ENCODE results near the gene ARL13A.
A peak's percentile ranks its signal among the peaks of the same experiment; 100 is the strongest.
"Not testable (repeated sequence)": the region's sequence is repeated elsewhere in the genome, so short reads cannot be mapped to it uniquely, and the experiment has no call there.

The ARL13A gene

GRCh38 chrX:100979881-100980607 lies 10.5 kb downstream of the ARL13A start:
- DNase-seq = no peak
- Histone ChIP-seq H3K4me1 (no peaks in the 10 kb centered on the region), H3K9me3 (no peaks in the 10 kb centered on the region), H3K36me3 (no peaks in the 10 kb centered on the region), H3K27me3 (no peaks in the 10 kb centered on the region), H3K4me3 (ENCODE audit: low read depth, low read length) (no peak overlapping the region)
- no peak for TF ChIP-seq CTCF (IDR thresholded peaks at IDR 0.05; ENCODE audit: low read depth, low read length)

GRCh38 chrX:100980608-100981497 lies 11.3 kb downstream of the ARL13A start:
- Histone ChIP-seq H3K9me3 (no peaks in the 10 kb centered on the region), H3K36me3 (no peaks in the 10 kb centered on the region), H3K4me3 (ENCODE audit: low read depth, low read length) (no peak overlapping the region), H3K27me3 (no peaks in the 10 kb centered on the region), H3K4me1 (no peaks in the 10 kb centered on the region)
- TF ChIP-seq CTCF (IDR thresholded peaks at IDR 0.05; ENCODE audit: low read depth, low read length) = no peak
- peak; percentile 16 for DNase-seq

GRCh38 chrX:100981498-100981845 lies 12.0 kb downstream of the ARL13A start:
- not testable (repeated sequence) for H3K9me3 ChIP-seq, H3K4me1 ChIP-seq, DNase-seq

GRCh38 chrX:100984818-100985217 lies 15.3 kb downstream of the ARL13A start:
- Histone ChIP-seq H3K36me3 (no peaks in the 10 kb centered on the region), H3K4me3 (ENCODE audit: low read depth, low read length) (no peak overlapping the region), H3K27me3 (no peaks in the 10 kb centered on the region), H3K9me3 (no peaks in the 10 kb centered on the region), H3K4me1 (no peaks in the 10 kb centered on the region)
- DNase-seq = no peak
- TF ChIP-seq CTCF (IDR thresholded peaks at IDR 0.05; ENCODE audit: low read depth, low read length) = no peak

More at GRCh38 chrX:100981498-100981845, 12.0 kb downstream of the ARL13A start:
- not testable (repeated sequence) for H3K27me3 ChIP-seq; H3K36me3 ChIP-seq; H3K4me3 ChIP-seq (ENCODE audit: low read depth, low read length)

GRCh38 chrX:100990139-100990538 lies 20.6 kb downstream of the ARL13A start:
- Histone ChIP-seq H3K36me3 (no peaks in the 10 kb centered on the region), H3K9me3 (no peaks in the 10 kb centered on the region), H3K4me1 (no peaks in the 10 kb centered on the region), H3K4me3 (ENCODE audit: low read depth, low read length) (no peak overlapping the region), H3K27me3 (no peaks in the 10 kb centered on the region)
- no peak for TF ChIP-seq CTCF (IDR thresholded peaks at IDR 0.05; ENCODE audit: low read depth, low read length)
- DNase-seq = no peak

GRCh38 chrX:100994352-100995281 lies 25.1 kb downstream of the ARL13A start:
- no peak overlapping the region for H3K4me3 ChIP-seq (ENCODE audit: low read depth, low read length)
- no peak for DNase-seq
- no peaks in the 10 kb centered on the region for H3K27me3 ChIP-seq
- no peak for TF ChIP-seq CTCF (IDR thresholded peaks at IDR 0.05; ENCODE audit: low read depth, low read length)
- H3K4me1 ChIP-seq = no peaks in the 10 kb centered on the region
- no peaks in the 10 kb centered on the region for H3K36me3 ChIP-seq
- no peaks in the 10 kb centered on the region for H3K9me3 ChIP-seq

Measured in BE2C (cell line).